RKO (cell line): Measurements from ENCODE around the gene BCL2.

Experiments used
- DNase-seq: peaks from one replicate; pipeline ENCODE4 v3.0.0-alpha.2; 2016; ENCODE audit warnings: low spot score

The BCL2 gene

DNA sequence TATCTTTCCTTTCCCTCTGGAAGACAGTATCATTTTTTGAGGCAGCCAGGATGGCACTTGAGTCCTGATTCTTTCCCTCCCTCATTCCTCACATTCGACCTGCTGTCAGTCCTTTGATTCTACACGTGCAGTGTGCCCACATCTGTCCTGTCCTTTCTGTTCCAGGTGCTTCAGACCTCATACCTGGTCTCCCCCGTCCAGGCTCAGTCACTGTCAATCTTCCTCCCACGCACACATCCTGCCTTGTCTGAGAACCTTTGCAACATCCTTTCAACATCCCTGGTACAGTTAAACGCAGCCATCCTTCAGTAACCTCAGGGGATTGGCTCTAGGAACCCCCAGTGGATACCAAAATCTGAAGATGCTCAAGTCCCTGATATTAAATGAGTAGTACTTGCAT lies 10.1 kb downstream of the BCL2 start:
- DNase-seq = no peak

DNA sequence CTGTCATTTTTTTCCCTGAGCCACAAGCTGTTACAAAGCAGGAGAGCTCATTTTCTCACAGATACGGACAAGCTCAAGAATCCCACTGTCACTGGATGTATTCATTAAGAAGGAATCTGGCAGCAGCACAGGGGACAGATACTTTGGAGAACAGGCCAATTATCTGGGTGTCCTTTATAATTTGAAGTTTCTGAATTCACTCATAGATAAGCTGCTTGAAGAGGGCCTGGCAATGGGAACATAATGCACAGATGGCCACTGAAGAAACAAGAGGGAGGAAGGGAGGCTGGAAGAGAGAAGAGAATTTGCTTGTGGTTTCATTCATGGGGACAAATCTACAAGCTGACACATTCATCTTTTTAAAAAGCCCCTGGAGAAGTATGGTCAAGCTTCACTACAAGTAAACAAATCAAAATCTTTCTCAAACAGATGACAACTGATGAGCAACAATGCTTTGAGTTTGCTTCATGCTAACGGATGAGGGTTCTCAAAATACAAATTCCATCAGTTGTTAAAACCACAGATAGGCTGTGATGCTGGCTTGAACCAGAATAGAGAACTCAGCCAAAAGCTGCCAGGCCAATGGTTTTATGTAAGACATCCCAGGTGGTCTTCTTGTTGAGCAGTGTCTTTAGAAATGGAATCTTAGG lies 11.9 kb downstream of the BCL2 start:
- DNase-seq = no peak

DNA sequence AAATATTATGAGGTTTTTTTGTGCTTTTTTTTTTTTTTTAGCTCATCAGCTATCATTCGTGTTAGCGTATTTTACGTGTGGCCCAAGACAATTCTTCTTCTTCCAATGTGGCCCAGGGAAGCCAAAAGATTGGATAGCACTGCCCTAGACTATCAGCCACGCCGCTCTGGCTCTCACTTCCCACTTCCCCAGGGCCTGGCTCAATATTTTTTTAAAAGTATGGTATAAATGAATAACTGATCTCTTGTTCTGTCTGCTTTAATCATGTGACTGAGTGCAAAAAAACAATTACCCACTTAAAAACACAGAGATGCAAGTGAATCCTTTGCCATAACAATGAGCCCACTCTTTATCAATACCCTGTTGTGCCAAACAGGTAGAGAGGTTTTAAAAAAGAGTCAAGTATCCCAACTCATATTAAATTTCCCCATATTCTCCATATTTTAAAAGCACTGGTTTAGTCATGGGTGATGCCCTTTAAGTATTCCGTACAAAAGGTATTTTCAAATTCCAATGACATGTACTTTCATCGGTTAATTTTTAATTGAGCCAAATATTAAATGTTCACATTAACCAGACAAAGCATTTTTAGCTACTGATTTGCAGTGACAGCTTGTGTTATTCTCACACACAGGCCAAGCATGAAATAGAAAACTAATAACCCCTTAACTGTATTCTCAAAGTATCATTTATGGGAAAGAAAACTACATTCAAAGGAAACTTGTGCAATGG lies 12.6 kb downstream of the BCL2 start:
- no peak for DNase-seq

DNA sequence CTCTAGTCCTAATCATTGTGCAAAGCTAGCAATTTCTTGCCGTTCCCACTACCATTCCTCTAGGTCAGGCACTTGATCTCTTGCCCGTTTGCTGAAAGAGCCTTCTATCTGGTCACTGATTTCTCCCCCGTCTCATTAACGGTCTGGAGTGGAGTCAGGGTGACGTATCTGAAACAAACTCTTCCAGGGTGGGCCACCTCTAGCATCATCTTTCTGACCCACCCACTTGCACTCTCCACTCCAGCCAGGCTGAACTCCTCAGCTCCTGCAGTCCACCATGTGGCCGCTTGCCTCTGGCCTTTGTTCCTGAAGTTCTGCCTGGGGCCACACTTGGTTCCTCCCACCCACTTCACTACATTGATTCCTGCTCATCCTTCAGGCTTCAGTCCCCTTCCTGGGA lies 13.3 kb downstream of the BCL2 start:
- DNase-seq = no peak

DNA sequence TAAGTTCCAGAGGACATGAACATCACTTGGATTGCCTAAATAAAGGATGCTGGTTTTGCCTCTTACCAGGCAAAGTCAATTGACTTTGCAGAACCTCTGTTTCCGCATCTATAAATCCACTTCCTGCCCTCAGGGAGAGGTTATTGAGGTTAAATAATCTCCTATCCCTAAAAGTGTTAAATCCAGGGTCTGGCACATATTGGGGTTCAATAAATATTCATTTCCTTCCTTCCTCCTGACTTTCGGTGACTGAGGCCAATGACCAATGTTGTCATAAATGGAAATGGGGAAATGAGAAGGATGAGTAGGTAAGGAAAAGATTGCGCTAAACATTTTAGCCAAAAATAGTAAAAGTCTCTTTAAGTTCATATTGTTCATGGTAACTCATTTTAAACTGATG lies 16.0 kb downstream of the BCL2 start:
- DNase-seq = no peak

DNA sequence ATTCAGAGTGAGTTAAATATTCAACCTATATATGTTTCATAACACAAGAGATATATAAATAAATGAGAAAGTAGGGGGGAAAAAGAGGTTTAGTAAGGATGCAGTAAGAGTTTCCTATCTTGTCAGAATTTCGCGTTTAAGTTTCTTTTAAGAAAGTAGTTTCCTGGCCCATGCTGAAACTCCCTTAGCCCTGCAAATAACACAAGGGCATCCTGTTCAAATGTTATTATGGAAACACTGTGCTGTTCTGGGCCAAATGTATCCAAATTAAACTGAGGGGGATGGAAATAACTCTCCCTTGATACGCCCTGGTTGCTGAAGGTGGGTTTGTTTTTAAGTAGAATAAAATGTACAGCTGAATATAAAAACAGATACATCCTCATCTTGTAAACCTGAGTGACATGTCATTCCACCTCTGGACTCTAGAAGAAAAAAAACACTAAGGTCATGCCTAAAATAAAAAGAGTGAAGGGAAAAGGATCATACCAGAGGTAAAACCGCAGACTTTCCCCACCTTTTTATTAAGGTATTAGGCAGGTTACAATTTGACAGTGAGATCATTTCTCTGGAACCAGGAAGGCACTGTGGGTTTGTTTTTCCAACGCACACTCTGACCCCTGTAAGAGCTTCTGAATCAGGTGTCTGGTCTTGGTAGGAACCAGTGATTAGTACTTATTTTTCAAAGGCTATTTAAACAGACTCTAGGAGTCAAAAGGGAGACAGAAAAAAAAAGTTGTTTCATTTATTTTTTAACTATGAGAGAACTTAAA lies 16.7 kb downstream of the BCL2 start:
- DNase-seq = no peak

DNA sequence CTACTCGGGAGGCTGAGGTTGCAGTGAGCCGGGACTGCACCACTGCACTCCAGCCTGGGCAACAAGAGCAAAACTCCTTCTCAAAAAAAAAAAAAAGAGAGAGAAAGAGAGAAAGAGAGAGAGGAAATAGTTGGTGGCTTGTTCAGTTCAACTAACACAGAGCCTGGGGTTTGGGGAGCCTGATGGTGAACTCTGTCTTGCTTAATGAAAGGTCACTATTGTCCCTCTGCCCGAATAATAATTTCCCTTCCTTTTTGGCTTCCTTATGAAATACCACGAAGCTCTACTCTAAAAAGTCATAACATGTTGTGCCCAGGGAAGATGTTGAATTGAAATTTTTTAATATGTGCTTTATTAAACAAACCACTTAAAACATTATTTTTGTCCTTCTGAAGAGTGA lies 17.3 kb downstream of the BCL2 start:
- DNase-seq = no peak

- no peak for DNase-seq
Observed at GRCh38 chr18:63301434-63301833, 18.1 kb downstream of the BCL2 start.

- no peak for DNase-seq
Observed at GRCh38 chr18:63299837-63300745, 19.5 kb downstream of the BCL2 start.

- no peak for DNase-seq
Observed at GRCh38 chr18:63298400-63299365, 20.9 kb downstream of the BCL2 start.

DNA sequence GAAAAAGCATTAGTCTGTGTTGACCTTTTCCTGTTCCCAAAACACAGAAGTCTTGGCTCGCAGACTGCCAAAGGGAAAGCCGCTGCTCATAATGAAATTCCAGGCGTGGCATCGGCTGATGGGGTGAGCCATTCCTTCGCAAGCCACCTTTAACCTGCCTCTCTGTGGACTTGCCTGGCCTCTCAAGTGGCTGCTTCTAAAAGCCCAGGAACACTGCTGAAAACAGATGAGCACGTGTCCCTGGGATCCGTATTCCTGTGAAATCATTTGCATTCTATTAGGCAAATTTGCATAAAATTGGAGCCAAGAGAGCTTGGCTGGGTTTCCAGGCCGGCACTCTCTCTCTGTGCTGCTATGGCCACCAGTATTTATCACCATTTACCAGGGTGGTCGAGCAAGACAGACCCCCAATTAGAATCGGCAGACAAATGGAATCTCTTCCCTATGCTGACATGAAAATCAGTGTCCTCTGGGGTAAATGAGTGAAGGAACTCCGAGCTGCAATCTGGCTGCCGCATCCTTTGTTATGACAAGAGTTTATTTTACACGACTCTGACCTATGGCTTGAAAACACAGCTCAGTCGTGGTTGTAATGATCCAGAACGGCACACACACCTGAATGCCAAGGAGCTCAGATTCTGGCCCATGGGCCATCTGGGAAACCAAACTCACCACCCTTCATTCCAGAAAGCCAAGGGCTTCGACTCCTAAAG lies 21.7 kb downstream of the BCL2 start:
- DNase-seq = no peak

DNA sequence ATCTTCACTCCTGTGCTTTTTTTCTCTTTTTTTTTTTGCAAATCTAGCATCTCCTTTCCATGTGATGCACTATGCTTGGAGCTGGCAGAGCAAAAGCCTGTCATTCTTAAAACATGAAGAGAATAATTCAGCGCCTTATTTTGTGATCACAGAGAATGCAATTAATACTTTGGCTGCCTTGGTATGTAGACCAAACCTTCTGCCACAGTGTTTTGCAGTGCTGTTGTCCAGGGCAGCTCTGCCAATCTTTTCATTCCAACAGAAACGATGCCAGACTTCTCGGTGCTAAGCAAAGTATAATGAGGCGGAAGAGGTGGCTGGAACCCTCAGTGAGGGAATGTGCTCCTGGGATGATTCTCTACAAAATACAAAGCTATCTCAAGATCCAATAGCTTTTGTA lies 25.6 kb downstream of the BCL2 start:
- no peak for DNase-seq

DNA sequence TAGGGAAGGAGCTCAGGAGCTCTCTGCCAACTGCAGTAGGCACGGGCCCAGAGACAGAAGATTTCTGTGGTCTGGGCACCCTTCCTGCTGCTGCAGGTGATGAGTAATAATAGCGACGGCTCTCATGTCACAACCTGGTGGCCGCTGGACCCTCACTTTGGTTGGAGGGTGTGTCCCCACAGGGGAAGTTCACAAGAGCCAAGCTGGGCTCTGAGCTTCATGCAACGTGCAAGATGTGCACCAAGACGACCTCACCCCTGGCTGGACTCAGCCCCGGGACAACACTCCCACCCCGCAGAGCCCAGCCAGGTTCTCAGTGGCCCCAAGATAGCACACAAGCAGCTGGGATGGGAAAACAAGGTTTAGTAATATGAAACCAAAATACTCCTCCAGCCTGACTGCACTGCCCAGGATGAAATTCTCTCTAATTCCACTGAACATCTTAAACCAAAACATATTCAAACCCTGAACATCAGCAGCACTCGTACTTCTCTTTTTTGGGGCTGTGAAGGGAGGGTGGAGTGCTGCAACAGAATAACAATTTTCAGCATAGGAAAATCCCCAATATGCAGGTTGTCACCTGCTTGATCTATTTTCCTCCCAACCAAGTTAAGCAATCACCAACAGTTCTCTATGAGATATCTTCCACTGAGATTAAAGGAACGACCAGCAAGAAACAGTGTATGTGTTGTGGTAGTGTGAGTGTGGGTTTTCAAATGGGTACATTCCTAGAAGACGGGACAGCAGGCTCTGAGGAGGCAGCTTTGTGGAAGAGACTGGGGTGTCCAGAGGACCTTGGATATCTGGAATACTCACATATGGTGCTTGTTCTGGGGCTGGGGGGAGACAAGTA lies 26.5 kb downstream of the BCL2 start:
- no peak for DNase-seq

DNA sequence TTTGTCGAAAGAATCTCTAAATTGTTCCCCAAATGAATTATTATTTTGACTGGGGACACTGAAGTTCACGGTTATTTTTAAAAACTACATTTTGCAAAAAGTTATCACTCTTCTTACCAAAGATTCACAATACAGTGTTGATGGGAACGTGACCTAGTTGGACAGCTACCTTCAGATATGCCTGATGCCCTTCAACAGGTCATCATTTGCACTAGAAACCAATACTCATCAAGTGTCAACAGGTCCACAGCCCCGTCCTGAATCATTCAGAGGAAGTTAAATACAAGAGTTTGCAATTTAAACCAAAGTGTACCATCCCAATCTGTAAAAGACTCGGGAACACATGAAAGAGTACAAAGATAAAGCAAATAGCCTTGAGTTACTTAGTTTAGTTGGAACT lies 28.3 kb downstream of the BCL2 start:
- DNase-seq = no peak

GRCh38 chr18:63290821-63291200 lies 28.8 kb downstream of the BCL2 start:
- no peak for DNase-seq

DNA sequence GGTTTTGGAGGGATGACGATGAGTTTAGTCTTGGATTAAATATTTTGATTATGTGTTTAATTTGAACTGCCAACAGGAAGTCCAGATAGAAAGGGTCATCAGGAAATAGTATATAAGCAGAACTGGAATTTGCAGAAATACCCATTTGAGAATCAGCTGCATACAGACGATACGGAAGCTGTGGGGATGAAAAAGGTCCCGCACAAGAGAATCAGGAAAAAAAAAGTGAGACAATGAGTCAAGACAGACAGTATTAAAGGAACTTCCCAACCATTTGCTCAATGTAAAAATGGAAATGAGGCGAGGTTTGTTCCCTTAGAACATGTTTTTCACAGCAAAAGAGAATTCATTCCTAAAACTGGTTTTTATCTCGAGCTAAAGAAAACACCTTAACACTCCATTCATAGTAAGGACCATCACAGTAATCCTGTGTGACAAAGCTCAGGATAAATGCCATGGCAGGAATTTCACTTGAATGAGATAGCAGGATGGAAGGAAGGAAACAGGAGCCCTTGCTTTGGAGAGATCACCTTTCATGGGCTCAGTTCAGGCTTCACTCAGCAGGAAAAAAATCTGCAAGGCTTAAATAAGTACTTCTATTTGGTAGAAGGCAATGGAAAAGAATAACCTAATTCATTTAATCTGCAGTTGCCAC lies 29.3 kb downstream of the BCL2 start:
- no peak for DNase-seq

DNA sequence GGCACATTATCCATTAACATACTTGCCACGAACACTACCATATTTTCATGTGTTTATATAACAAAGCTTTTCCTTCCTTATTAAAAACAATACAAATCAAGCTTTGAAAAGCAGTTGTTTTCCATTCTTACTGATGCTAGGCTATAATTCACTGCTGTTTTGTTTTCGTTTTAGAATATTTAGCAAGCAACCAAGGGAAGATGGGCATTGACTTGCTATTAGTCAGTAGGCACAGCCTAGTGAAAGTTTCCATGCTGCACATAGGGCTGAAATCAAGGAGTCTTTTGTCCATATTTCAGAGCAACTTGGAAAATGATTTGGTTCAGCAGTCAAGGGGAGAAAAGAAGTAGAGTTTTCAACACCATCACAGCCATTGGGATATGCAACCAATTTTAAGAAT lies 31.3 kb downstream of the BCL2 start:
- DNase-seq = no peak

- no peak for DNase-seq
Observed at GRCh38 chr18:63287691-63288220, 31.8 kb downstream of the BCL2 start.

DNA sequence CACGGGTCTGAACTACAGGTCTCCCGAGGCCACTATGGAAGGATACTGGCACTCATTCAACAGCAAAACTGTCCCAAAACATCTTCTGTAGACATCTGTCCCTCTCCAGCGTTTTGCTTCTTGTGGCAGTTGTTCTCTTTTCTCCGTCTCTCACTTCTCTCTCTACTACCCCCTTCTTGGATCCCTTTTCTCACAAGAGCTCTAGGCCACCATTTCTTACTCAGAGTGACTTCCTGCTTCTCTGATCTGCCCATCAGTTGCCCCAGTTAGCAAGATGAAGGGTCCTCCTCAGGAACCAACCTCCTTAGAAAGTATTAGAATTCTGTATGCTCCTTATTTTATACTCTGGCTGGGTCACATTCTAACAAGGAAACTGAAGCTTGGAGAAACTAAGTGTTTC lies 32.6 kb downstream of the BCL2 start:
- no peak for DNase-seq
